ENCODE measurements around the gene ADAMTS16.

Gene ADAMTS16

DNA sequence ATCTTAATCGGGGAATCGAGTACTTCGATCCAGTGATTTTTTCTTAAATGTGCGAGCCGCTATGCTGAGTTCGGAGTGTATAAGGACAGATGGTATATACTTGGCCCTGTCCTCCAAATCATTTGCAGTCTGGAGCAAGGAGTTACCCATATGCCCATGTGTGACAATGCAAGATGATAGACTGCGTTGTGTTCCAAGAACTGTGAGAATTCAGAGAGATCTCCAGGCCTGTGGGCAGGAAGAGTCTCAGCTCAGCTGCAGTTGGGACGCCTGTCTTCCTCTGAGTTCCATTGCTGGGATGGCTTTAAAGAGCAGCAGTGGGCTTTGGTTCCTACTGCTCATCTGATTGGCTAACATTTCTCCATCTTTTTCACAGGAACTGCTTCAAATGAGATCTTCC, 106.6 kb downstream of the ADAMTS16 start:
- DNase-seq: no peak

DNA sequence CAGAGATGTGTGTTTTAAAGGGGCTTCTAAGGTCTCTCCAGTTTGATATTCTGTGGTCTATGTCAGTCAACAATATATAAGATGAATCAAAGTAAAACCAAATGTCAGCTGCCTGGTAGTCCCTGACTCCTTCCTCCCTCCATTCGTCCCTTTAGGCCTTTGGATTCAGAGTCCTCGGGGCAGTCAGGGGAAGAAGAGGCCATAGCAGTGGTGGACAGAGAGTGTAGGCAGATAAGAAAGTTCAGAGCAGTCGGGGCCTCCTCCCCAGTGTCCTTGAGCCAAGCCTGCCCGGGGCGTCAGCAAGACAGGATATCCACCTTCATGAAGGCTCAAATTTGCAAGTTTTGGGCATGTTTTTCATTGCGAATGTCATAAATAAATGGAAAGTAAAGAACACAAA, 110.6 kb downstream of the ADAMTS16 start:
- DNase-seq: no peak

DNA sequence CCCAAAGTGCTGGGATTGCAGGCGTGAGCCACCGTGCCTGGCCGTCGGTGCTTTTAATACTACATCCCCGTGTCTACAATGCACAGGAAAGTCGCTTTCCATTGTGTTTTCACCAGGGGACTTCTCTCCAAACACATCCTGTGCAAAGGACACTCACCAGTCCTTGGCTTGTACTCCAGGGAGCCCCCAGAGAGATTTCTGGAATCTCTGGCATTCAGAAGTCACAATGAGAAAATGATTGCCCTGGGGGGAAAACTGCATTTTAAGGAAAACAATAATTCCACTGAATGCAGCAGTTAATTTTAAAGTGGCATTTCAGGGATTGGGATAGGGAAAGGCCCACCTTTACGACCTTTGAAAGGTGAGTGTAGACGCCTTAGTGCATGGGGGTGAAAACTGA, 112.0 kb downstream of the ADAMTS16 start:
- DNase-seq: no peak

DNA sequence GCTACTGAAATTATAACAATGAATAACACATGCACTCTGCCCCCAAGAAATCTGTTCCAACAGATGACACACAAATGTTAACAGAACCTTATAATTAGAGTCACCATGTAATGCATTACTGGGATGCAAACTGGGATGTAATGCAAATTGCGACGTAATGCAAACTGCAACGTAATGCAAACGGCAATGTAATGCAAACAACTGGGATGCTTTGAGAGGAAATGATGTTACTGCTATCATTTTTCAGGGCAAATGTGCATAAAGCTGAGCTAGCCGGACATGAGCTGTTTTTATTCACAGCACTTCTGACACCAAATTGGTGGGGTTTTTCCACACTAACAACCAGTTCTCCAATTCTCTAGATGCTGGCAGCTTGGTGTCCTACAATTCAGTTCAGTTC, 117.2 kb downstream of the ADAMTS16 start:
- DNase-seq: no peak

DNA sequence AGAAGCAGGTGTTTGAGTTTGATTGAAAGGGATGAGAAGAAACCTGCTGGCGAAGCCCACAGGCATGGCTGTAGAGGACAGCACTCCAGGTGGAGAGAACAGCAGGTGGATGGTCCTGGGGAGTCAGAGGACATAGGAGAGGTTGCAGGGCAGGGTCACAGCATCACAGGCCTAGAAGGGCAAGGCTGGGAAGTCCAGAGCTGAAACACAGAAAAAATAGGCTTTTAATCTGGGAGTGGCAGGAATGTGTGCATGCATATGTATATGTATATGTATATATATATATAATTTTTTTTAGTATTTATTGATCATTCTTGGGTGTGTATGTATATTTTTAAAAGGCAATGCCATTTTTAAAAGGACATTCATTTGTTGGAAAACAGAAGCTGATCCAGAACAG, 118.4 kb downstream of the ADAMTS16 start:
- DNase-seq: no peak

DNA sequence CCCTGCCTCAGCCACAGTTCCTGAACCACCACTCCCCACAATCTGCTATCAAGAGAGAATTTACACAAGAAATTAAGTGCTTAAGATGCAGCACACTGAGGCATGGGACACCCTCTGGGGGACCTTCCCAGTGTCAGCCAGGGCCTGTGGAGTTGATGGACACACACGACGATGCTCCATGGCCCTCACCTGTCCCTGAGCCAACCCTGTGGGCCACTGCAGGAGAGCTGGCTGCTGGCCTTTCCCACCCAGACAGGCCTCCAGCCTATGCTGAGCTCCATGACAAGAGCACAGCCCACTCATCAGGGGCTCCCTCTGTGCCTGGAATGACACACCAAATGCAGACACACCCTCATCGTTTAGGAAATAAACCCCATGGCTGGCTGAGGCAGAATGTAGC, 124.6 kb downstream of the ADAMTS16 start:
- DNase-seq: no peak

DNA sequence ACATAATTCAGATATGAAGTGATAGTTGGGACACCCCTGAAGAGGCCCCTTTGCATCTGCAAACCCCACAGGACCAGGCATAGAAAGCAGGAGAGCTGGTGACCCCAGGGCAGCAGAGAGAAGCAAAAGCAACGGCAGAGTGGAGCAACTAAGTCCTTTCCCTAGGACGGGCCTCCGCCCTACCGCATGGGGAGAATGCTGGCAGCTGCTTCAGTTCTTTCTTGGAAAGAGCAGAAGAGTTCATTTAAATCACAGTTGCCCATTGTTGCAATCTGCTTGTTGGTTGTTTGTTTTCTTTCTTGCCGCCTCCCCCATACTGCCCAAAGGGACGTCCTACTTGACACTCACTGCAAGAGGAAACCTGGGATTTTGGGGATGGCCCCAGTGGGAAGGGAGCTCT, 126.2 kb downstream of the ADAMTS16 start:
- no peak for DNase-seq

DNA sequence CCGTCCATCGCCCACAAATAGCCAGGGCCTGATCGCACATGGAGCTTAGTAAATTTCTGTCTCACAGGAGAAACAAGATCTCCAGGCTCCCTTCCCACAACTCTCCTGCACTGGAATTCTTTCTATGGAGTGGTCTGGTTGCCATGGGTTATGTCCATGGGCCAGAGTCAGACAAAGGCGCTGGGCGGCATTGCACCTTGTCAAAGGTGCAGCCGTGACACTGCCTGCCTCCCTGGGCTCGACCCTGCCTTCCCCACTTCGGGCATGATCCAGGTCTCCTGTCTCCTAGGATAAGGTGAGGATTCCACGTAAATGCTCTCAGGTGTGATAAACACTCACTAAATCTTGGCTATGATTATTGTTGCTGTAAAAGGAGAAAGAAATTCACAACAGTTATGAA, 130.0 kb downstream of the ADAMTS16 start:
- DNase-seq: no peak

DNA sequence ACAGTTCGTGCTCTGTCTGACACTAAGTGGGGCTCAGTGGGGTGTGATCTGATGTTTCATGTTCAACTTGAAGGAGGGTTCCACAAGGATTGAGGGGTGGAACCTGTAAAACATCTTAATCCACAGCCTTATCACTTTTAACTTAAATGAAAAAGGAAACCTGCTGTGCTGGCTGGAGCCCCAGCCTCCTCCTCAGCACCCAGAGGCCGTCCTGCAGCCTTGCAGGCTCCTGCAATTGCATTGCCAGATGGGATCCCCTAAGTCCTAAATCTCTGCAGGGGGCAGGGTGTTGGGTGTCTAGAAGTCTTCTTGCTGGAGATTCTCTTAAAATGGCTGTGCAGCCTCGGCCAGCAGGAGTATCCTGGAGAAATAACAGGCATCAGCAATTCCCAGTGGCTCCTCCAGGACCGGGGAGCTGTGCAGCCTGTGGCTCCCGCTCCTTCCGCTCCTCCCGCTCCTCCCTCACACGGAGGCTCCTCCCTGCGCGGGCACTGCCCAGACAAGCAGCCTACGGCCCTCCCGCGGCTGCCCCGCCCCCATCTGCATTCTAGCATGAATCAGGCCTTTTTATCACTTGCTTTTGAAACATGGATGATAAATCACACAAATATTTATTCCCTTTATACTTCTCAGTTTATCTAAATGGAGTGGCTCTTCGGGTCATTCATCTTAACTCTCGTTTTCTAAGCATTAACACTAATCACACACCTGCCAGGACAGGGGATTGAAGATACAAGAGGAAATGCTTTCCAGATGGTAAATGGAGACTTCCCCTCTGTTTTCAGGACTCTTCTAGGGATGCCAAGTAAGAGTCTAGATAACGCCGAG, 131.0 kb downstream of the ADAMTS16 start:
- DNase-seq: peak; percentile 6

DNA sequence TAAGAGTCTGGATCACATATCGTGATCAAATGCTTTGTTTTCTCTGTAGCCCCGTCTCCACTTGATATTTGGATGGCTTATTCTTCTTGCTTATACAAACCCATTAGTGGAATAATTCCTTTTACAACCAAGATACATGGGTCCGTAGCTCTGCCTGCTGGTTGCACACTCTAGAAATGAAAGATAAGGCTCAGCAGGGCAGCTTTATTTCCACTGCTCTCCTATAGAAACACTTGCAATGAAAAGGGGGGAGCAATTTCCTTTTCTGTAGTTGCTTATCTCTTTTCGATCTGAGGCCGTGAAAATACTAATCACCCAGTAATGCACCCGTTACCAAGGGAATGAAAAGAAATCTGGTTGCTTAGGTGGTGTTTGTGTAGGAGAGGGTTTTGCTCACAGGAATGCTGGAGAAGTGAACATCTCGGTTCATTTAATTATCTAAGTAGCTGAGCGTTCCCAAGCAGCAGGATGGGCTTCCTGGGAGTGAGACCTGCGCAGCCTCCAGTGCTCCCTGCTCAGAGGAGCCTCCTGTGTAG, 131.7 kb downstream of the ADAMTS16 start:
- DNase-seq: no peak

DNA sequence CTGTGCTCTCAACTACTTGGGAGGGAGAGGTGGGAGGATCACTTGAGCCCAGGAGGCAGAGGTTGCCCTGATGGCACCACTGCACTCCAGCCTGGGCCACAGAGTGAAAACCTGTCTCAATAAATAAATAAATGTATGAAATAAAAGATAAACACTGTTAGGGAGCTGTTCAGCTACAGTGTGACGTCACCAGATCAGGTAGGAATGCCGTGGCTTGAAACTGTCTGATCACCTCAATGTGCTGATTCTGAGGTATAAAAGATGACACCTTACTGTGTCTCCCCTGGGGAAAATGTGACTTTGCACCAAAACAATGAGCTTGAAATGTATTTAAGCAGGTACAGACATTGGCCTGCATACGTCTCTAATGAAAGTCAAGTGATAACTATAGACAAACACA, 133.3 kb downstream of the ADAMTS16 start:
- no peak for DNase-seq

DNA sequence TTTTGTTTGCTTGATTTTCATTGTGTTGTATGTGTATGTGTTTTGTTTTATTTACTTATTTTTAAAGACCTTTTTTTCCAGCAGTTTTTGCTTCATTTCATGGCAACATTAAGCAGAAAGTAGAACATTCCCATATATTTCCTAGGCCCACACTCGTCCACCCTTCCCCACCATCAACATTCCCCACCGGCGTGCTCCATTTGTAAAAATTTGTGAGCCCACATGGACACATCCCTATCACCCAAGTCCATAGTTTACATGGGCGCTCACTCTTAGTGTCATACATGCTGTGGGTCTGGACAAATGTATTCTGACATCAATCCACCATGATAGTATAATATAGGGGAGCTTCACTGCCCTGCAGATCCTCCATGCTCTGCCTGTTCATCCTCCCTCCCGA, 133.8 kb downstream of the ADAMTS16 start:
- no peak for DNase-seq

DNA sequence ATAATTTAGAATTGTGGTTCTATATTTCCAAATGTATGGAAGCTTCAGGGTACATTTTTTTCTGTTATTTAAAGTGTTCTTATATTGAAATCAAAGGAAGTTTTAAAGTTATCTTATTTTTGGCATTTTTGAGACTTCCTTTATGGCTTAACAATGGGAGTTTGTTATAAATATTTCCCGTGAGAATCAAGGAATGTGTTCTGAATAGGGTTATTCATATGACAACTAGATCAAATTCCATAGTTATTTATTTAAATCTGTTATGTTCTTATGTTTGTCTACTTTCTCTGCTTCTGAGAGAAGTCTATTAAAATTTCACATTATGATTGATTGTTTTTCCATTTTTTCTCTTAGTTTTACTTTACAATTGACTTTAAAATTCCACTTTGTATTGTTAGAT, 135.1 kb downstream of the ADAMTS16 start:
- DNase-seq: no peak

DNA sequence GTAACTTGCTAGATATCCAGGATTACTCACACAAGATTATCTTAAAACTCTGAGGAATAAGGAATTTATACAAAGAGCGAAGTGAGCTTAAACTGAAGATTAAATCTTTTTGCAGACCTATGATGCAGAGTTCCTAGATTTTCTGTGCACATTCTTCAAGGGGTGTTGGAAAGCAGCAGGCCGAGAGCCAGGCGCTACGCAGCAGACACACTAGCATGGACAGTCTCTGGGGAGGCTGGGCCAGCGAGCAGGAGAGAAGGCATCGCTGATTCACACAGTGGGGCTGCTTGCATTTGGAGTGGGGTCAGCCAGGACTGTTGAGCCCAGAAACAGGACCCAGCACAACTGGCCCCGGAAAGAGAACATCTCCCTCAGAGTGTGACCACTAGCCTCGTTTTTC, 136.3 kb downstream of the ADAMTS16 start:
- no peak for DNase-seq

DNA sequence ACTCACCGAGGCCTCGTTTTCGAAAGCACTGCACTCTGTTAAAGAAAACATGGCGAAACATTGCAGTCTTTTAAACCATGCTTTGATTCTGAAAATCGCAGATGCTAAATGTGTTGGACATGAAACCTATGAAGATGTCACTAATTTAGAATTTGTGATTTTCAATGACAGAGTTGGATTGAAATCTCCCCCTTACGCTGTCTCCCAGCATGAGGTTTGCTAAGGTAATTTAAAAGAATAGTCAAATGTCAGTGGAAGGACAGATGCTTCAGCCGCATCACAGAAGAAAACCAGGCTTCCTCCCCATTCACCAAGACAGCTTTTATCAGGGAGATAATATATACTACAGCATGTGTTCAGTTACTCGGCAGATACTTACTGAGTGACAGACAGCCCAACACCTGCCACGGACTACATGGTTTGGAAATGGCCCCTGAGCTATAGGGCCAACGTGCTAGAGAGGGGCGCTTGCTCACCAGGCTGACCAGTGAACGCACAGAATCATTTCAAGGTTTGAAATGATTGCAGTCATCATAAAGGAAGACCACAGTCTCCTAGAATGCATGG, 136.9 kb downstream of the ADAMTS16 start:
- DNase-seq: no peak

DNA sequence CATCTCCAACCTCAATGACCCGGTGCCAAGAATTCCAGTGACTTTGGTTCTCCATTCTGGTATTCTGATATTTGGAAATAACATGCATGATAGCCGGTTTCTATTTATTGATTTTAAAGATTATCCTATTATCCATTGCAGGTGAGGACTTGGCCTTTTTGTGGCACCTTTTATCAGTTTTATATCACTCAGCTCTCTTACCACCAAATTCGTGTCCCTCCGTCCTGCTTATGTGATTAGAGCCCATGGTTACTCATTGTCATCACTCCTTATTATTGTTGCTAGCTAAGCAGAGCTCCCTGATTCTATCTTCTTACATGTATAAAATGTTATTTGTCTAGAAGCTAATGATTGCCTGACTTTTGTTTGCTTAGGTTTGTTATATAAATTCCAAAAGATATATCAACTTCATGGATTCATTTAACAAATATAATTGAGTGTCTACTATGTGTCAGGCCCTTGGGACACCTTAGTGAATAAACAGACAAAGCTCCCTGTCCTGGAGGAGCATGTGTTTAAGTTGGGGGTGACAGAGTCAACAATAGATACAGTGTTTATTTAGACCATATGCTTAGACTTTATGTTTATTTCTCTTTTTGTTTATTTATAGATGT, 138.2 kb downstream of the ADAMTS16 start:
- DNase-seq: no peak

DNA sequence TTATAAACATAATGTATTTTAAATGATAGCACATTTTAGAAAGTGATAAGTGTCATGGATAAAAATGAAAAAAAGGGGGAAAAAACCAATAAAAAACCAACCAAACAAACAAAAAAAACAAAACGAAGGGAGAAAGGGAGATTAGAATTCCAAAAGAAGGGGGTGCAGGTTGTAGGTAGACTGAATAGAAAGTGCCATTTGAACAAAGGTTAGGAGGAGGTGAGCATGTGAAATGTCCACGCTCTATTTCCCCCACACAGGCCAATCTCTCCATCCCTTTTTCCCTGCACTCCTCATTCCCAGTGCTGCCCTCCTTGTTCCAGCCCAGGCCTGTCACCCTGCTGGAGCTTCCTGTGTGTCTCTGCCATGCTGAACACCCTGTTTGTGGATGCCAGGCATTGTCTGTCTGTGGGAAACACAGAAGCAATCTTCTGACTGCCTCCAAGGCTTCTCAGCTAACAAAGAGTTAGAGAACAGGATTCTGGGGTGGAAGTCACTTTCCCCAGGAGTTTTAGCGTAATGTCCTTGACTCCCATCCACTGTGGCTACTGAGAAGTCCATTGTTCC, 138.8 kb downstream of the ADAMTS16 start:
- no peak for DNase-seq

DNA sequence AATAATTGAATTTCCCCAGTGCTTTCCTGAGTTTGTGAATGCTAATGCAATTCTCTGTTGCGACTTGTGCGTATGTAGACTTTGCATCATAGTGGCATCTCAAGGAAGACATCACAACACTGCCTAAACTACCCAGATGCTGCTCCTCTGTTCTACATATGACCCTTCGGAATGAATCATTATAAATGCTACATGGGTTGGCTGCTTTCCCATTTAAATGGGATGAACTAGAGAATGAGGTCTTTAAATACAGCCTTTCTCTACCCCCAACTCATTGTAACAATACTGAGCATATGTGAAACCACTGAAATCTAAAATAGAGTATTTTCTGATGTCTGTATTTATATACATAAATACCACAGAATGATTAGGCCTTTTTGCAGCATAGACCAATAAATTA, 145.8 kb downstream of the ADAMTS16 start:
- DNase-seq: no peak

DNA sequence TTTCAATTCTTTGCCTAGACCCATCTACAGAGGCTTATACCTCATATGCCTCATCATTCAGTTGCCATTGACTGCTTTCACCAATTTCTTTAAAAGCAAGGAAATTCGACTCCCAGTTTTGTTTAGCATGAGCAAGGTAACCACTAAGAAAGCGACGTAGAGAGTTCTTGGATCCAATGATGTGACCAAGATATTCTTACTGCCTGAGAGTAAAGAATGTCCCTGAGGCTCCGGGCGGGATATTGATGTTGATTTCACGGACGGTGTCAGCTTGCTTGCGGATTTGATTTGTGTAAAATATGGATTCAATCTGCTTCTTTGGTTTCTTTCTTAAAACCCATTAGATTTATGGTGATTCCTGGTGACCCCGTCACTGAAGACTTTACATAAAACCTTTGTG, 147.3 kb downstream of the ADAMTS16 start:
- DNase-seq: no peak

DNA sequence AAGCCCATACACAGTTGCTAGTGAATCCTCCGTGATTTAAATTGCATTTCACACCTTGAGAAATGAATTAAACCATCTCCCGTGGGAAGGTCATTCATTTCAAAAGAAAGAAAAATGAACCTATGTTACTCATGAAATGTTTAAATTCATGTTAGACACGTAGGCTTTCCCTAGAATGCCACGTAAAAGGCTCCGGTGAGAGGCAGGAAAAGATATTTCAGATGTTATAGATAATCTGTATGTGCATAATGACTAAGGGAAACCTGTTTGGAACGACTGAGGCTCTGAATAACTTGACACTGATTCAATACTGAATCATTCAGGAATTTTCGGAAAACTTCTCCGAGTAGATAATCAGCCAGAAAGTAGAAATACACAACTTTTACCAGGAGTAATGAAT, 148.1 kb downstream of the ADAMTS16 start:
- DNase-seq: no peak

DNA sequence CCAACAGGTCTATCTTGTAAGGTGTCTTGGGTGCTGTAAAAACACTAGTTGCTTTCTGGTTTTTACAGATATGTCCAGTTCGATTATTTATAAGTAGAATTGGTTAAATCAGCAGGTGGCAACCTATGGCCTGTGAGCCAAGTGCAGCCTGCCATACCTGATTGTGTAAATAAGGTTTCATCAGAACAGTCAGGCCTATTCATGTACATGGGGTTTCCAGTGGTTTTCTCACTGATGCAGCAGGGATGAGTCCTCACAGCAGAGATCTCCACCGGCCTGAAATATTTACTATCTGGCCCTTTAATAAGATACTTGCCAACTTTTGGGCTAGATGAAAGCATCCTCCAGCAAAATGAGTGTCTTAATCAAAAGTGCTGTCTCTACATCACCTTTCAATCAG, 149.4 kb downstream of the ADAMTS16 start:
- DNase-seq: no peak

DNA sequence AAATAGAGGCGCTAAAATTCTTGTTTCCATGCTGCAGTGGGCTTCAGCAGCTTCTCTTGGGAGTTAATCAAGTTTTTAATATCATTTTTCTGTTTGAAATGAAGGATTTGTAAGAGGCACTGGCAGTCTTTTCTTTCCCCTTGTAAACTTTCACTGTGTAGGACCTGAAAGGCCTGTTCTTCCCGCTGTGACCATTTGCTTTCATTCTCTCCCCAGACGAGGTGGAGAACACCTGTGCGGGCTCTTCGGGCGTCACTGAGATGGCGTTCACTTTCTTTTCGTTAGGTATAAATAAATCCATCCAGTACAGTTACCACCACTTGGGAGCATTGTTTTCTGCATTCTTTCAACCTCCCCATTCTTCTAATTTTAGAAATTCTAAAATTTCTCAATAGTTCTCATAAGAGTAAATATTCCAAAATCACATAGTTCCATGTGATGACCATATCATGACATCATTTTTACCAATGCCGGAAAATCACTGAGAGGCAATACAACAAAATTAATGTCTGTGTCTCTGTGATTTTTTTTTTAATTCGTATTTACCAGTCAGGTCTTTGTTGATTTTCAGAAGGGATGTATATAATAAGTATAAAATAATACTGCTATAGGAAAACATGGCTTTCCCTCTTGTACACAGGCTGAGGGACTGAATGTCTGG, 150.7 kb downstream of the ADAMTS16 start:
- no peak for DNase-seq

DNA sequence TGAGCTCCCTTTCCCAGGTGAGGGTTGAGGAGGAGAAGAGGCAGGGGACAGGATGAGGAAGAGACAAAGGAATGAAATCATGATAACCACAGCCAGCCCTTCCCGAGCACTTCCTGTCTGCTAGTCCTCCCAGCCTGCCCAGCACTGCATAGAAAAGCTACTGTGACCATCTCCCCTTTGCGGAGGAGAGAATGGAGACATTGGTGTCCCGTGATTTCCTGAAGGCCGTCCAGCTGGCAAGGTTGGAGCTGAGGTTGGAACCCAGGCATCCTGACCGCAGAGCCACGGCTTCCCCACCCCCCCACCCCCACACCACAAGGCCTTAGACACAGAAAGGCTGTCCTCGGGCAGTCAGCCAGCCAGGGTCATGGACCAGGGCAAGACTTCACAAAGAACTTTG, 151.2 kb downstream of the ADAMTS16 start:
- no peak for DNase-seq

All from NCI-H526 treated with DMSO at 0.1 percent for 48 hours (cell line).